ENCODE data around the gene NFXL1.

Gene NFXL1

DNA sequence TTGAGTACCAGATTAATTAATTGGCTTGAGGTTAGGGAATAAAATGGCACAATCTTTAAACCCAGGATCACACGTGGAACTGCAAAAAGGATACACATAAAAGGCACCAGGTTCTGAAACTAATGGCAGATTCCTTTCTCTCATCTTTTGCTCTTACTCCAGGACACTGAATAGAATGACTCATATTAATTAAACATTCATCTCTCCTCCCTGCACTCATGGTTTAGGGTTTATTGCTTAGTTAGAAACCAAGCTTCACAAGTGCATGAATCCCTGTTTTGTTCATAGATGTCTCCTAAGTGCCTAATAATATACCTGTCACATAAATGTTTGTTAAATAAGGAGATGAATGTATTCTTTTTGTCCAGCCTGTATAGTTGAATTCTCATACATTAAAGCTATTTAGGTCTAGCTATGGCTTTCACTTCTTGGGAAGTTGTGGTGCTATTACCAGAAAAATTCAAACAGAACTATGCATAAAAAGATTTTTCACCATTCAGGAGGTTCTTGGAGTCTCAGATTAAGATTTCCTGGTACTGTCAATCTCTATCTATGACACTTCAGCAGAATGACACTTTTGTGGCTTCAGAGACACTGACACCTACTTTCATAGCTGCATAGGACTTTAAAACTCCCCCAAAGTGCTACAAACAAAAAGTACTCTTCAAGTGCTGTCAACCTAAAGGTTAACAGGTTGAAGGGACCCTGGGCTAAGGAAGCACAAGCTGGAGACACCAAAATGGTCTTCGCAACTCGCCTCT, 83.9 kb downstream of the NFXL1 start:
- no peak for DNase-seq

DNA sequence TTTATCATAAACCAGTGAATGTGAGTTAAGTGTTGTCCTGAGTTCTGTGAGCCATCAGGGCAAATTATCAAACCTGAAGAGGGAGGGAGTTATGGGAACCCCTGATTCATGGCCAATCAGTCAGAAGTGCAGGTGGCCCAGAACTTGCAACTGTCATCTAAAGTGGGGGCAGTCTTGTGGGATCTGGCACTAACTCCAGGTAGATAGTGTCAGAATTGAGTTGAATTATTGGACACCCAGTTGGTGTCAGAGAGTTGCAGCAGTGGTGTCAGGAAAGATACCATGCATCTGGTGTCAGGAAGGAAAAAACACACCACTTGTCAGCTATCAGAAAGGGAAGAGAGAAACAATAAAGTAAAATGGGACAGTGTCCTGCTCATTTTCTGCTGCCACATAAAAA, 84.9 kb downstream of the NFXL1 start:
- no peak for DNase-seq

DNA sequence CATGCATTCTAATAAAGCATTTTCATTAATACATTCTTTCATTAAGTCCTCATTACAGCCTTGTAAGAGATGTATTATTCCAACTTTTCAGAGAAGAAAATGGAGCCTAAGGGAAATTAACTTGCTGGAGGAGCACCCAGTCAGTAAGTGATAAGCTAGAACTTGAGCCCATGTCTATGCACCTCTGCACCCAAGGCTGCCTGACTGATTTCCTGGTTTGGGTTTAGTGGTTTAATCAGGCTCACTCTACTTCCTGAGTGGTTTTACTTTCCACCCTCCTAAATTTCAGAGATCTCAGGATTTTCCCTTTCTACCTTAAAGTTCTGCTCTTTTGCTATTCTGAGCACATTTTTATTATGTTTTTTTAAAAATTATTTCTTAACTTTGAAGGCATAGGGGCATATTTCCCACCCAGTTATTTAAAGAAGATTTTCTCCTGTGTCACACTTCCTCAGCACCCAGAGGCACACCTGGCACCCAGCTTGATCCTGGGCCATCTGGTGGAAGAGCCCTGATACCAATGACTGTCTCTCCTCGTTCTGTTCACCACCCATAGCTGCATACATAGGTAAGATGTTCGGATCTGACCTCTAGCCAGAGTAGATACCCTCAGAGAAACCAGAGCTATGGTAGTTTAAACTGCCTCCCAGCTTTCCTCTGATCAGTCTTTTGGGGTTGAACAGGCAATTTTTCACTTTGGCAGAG, 86.9 kb downstream of the NFXL1 start:
- DNase-seq: no peak

DNA sequence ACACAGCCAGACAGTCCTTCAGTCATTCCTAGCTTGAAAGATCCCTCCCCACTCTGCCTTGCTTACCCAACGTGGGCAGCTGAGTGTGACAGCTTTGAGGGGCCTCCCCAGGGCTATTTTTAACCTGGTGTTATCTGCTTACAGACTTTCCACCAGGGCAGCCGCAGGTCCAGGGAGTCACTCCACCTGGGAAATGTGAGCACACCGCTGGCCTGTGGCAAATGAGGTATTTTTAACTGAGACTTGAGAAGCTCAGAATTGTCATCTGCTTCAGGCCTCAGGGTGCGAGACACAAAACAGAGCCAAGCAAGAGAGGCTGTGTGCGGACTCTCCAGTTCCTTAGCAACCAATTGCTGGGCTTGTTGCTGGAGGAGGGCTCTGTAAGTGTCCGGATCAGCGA, 89.5 kb downstream of the NFXL1 start:
- no peak for DNase-seq

DNA sequence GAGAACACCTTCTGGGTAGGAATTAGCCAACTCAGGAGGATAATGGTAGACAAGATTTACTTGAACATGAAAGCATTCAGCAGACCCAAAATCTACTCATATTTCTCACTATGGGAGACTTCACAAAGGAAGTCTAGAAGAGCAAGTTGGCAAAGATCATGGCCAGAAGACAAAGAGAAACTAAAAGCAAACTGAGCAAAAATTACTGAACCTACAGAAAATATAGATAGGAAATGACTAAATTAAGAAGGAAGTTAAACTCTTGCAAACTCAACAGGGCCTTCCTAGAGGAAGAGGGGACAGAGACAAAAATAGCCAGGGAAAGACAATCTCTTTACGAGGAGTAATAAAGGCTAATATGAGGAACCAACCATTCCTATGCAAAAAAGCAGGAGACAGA, 95.2 kb downstream of the NFXL1 start:
- DNase-seq: no peak

DNA sequence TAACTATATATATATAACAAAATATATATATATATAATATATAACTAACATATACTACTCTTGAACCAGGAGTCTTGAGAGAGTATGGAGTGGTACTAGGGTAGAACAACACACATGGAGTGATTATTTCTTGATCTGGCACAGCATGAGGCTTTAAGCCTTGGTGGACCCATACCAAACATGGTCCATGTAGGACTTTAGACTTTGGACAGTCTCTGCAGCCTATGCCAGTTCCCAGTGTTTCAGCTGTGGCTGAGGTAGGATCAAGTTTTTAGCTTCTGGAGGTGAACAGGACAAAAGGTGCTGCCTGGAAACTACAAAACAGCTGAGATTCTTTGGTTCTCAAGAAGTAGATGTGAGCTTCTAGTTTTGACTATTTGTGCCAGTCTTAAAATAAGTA, 97.1 kb downstream of the NFXL1 start:
- no peak for DNase-seq

DNA sequence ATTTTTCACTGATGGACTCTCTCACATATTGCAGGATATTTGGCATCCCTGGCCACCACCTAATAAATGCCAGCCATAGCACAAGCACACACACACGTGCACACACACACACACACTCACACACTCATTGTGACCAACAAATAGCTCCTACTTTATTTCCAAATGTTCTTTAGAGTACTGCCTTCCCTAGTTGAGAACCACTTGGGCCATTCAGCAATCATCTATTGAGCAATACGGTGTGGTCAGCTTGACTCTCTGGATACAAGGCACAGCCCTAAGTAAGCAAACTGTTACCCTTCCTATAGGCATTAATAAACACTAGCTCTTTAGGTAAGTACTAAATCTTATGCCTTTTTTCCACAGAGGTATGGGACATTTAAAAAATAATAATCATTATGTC, 97.6 kb downstream of the NFXL1 start:
- DNase-seq: no peak

DNA sequence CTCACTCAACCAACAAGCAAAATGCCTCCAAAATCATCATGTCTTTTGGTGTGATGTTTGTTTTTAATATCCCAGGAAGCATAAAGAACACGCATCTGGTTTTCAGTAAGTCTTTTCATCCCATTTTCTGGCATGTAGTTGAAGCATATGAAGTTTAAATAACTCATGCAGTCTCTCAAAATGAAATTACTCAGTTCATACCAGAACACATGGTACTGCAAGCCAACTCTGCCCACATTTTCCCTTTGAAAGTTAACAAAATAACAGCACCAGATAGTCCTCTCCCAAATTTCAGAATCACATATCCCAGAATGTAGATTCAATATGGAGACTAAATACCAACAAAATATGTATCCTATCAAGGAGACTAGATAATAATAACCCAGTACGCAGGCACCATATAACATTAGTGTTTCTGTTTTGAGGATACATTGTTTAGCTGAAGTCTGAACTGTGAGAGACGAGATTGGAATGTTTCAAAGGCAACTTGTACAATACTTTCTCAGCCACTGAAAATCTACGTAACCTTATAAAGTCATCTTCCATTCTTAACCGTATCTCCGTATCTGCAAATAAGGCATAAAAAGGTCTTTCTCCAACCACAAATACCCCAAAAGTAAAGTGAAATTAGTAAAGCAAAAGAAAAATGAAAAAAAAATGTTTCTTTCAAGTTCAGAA, 99.6 kb downstream of the NFXL1 start:
- DNase-seq: no peak

DNA sequence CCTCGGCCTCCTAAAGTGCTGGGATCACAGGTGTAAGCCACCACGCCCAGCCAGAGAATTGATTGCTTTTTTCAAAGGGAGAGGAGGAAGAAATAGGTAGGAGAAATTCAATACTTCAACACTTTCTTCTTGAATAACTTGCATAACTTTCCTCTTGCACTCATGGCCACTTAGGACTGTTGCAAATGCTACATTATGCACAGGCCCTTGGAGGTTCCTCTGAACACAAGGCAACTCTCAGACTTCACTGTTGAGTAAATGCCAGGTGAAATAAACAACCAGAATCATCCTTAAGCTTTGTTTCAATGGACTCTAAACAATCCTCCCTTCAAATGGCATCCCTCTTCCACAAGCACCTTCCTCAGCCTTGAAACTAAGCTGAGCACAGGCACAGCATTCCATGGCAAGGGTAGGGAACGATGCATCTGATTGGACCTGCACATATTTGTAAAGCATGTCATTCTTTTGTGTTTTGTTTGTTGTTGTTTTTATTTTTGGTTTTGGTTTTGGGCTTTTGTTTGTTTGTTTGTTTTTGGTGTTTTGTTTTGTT, 104.7 kb downstream of the NFXL1 start:
- DNase-seq: no peak

DNA sequence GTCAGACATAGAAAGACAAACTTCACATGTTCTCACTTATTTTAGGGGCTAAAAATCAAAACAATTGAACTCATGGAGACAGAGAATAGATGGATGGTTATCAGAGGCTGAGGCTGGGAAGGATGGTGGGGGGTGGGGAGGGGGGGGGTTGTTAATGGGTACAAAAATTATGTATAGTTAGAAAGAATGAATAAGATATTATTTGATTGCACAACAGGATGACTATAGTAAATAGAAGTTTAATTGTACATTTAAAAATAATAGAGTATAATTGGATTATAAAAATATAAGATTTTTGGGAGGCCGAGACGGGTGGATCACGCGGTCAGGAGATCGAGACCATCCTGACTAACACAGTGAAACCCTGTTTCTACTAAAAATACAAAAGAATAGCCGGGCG, 109.8 kb downstream of the NFXL1 start:
- no peak for DNase-seq

DNA sequence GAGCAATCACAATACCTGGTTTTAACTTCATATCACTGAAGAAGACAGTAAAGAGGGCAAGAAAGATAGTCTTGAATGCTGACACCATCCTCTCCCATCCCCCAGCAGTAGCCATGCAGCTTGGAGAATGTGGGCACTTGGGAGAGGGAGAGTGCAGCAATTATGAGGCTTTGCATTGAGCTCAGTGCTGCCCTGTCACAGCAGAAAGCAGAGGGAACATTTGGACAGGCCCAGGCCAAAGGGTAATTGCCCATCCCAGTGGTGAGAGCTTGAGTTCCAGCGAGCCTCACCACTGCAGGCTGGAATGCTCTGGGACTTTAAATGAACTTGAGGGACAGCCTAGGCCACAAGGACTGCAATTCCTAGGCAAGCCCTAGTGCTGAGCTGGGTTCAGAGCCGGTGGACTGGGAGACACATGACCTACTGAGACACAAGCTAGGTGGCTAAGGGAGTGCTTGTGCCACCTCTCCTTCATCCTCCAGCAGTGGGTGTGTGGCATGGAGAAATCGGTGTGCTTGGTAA, 112.8 kb downstream of the NFXL1 start:
- DNase-seq: no peak

DNA sequence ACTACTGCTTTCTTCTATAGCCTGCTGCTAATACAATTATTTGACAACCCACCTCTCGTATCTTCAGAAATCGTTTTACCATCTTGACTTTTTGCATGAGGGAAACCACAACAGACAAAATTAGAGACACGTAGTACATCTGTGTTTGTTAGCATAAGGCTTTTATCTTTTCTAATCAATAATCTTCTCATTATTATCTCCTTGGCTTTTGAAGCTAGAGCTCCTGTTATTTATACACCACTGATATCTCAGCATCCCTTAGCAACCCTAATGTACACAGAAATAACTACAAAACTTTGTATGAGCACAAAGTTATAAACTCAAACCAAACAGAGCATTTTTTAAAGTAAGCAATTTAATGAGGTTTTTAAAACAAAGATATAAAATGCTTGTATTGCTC, 116.2 kb downstream of the NFXL1 start:
- DNase-seq: no peak
